Uterus (tissue), 2 donors: ENCODE measurements around the gene HES2.
"Not testable (repeated sequence)": the region's sequence is repeated elsewhere in the genome, so short reads cannot be mapped to it uniquely, and the experiment has no call there.

ENCODE experiments used
- CTCF ChIP-seq, 4 experiments: fragments of 200-600 bp in 2 of 4; fragments of 450-650 bp in 2 of 4; sonication (generic) in 2 of 4; IDR thresholded peaks; one replicate each; pipeline ENCODE4 v1.5.1; 2016 to 2019; ENCODE audit warnings: antibody characterized with exemption in 4 of 4, mild to moderate bottlenecking in 2 of 4, moderate library complexity in 1 of 4
- POLR2A ChIP-seq, 2 donors: fragments of 450-650 bp; IDR thresholded peaks; one replicate each; pipeline ENCODE4 v1.6.1; 2016; ENCODE audit warnings: antibody characterized with exemption in 2 of 2, mild to moderate bottlenecking in 1 of 2, moderate library complexity in 1 of 2

- peak; percentile 73 to 87 (median 80) for TF ChIP-seq CTCF (IDR thresholded peaks at IDR 0.05)
- TF ChIP-seq POLR2A (IDR thresholded peaks at IDR 0.05): not testable (repeated sequence)
Measured at GRCh38 chr1:6363085-6363884, 56.4 kb downstream of the HES2 start.
